H54 (cell line): ENCODE data around the gene YY1.
"Not testable (repeated sequence)": the region's sequence is repeated elsewhere in the genome, so short reads cannot be mapped to it uniquely, and the experiment has no call there.

ENCODE experiments used
- DNase-seq: peaks from one replicate; pipeline ENCODE4 v3.0.0; 2011; ENCODE audit warnings: low spot score, mixed read lengths; ENCODE audit not compliant: insufficient read length
- FAIRE-seq: peaks from 3 replicates; lab custom pipeline; 2011; peaks lifted over from hg19 to GRCh38; lab: Jason Lieb, UNC
- POLR2A ChIP-seq: IDR thresholded peaks from 2 replicates; pipeline ENCODE4 v1.6.1; 2011; ENCODE audit warnings: low read depth, mild to moderate bottlenecking, low read length

The YY1 gene

DNA sequence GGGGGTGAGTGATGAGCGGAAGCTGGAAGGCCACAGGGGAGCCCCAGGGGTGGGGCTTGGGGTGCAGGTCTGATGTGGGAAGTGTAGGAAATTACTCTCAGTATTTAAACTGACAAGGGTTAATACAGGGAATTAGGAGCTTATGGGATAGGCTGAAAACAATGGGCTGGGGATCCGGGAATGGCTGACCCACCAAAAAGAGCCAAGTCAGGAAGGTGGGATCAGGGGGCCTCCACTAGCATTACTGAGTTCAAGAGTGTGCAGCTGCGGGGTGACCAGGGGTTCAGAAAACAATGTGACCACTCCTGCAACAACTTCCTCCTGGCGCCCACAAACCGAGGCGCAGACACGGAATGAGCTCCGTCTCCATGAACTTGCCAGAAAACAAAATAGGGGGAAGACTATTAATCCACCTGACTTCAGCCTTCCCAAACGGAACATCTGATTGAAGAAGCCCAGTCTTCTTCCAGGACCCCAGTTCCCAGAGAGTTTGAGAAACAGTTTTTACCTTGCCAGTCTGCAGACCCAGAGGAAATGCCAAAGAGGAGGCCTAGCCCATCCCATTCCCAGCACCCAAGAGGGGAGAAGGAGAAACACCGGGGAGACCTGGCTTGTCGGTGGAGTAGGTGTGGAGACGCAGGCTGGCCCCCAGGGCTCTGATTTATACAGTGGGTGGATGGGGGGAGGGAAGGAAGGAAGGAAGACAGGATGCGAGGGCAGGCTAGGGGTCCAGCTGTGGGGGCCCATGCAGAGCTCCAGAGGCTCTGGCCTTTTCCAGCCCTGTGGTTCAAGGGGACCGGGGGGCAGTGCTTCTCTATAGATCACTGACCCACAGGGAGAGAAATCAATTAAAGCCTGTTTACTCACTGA lies 16.5 kb upstream of the YY1 start:
- no peak for TF ChIP-seq POLR2A
- DNase-seq = no peak
- FAIRE-seq = no peak

DNA sequence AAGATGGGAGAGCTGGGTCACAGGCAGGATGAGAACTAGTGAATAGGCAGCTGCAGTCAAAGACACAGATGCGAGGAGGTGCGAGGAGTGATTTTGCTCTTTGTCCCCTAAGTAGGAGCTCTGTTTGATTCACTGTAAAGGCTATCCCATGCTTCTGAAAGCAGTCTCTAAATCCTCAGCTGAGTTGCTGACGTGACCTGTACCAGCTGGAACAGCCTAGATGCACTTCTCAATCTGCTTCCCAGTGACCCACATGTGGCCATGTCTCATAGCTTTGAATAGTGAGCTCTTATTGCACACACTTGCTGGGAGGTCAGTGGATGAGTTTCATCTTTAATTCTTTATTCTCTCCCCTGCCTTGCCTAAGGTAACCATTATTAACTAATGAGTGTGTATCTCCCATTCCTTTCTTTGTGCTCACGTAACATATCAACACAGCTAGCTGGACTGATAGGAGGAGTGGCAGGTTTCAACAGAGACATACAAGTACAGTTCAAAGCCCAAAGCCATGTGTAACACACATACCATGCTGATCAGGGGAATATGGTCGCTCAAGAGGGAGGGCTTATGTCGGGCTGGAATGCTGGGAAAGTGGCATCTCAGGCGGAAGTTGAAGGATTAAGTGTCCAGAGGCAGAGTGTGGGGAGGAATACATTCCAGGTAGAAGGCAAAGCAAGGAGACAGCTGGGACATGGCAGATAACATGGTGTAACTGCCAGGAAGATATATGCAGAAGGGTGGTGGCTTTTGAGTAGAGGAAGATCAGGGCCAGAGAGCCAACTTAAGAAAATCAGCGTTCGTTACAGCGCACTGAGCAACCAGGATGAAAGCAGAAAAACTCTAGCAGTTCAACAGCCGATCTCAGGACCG lies 15.4 kb upstream of the YY1 start:
- no peak for FAIRE-seq
- TF ChIP-seq POLR2A = no peak
- no peak for DNase-seq

DNA sequence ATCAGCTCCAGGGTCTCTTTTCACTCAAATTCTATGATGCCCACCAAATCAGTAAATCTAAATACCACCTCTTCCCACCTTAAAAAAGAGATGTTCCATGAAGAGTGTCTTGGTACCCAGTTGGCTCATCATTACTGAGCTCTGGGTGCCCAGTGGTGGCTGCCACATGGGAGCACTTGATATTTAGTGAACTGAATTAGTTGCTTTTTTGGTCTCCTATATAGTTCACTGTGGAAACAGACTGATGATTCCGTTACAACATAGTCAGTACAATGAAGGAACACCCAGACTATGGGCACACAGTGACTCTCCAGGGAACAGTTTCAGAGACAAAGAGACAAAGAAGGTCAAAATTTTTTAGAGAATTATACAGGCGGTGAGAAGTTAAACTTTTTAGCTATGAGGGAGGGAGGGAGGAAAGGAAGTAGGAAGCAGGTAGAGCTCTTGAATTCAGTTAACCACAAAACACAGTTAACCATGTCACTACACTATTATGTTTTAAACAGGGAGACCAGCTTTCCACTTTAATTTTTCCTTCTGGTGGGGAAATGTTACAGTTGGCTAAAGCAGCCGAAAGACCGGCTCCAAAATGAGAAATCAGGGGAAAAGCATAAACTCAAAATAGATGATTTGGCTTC lies 14.6 kb upstream of the YY1 start:
- no peak for FAIRE-seq
- DNase-seq = no peak
- TF ChIP-seq POLR2A = no peak

DNA sequence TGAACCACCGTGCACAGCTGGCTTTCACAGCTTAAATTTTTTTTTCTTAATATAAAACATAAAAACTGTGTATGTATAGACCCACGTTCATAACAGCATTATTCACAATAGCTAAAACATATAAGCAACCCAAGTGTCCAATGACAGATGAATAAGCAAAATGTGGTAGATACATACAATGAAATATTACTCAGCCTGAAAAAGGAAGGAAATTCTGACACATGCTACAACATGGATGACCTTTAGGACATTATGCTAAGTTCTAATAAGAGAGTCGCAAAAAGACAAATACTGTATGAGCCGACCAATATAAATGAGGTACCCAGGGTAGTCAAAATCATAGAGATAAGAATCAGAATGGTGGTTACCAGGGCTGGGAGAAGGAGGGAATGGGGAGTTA lies 13.8 kb upstream of the YY1 start:
- DNase-seq = no peak
- FAIRE-seq = no peak
- TF ChIP-seq POLR2A = no peak

DNA sequence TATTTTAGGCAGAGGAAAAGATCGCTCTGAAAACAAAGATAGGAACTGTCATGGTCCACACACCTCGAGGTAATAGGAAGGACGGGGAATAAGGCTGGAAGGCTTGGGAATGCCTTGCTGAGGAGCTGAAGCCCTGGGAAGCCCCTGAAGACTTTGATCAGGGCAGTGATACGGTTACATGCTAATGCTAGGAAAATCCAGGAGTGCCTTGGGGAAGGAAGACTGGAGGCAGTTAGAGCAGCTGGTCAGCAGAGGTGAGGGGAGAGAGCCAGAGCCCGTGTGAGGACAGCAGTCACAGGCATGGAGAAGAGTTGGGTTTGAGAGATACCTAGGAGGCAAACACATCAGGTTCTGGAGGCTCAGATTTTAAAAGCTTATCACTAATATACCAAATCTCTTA lies 8.6 kb upstream of the YY1 start:
- DNase-seq (no peak), FAIRE-seq (no peak)
- no peak for TF ChIP-seq POLR2A

DNA sequence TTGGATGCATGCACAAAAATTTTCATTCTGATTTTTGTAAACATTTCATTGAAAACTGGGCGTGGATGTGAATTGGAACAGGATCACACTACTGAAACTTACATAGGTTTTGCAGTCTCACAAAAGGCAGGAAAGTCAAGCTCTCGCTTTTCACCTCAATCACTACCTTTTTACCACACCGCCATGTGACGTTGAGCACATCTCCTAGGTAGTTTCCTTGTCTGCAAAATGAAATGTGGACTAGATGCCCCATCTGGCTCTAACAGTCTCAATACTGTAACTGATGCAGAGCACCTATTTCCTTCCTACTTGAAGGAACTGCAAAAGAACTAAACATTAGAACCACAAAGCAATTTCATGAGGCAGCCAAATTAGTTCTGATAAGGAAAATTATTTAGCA lies 4.4 kb upstream of the YY1 start:
- no peak for FAIRE-seq
- DNase-seq = no peak
- no peak for TF ChIP-seq POLR2A

DNA sequence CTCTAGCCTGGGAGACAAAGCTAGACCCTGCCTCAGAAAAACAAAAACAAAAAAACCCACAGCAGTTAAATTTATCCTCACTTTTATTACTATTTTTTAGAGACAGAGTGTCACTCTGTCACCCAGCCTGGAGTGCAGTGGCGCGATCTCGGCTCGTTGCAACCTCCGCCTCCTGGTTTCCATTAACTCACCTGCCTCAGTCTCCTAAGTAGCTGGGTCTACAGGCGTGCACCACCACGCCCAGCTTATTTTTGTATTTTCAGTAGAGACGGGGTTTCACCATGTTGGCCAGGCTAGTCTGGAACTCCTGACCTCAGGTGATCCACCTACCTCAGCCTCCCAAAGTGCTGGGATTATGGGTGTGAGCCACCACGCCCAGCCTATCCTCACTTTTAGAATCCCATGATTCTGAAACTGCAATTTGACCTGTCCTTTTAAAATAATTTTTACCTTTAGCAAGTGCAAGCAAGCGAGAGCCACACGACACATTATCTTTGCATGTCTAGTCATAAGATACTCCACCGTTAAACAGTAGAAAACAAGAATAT lies 2.6 kb upstream of the YY1 start:
- DNase-seq, FAIRE-seq: not testable (repeated sequence)

DNA sequence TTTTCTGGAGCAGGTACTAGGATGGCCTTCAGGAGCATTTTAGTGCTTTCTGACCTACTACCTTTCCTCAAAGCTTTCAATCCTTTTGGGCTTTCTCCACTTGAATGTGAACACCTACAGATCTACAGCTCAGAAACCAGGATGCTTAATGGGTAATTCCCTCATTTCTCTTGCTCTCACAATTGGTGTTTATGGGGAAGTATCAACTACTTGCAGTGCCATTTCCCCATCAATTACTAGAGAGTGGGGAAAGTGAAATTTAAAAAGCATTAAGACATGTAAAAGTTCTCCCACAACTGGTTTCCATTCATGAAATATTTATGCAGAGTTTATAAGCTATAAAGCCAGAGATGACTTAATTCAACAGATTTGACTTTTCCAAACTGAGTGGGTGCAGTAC lies 2.1 kb upstream of the YY1 start:
- FAIRE-seq (peak; percentile 76), DNase-seq (no peak)
- TF ChIP-seq POLR2A = no peak

DNA sequence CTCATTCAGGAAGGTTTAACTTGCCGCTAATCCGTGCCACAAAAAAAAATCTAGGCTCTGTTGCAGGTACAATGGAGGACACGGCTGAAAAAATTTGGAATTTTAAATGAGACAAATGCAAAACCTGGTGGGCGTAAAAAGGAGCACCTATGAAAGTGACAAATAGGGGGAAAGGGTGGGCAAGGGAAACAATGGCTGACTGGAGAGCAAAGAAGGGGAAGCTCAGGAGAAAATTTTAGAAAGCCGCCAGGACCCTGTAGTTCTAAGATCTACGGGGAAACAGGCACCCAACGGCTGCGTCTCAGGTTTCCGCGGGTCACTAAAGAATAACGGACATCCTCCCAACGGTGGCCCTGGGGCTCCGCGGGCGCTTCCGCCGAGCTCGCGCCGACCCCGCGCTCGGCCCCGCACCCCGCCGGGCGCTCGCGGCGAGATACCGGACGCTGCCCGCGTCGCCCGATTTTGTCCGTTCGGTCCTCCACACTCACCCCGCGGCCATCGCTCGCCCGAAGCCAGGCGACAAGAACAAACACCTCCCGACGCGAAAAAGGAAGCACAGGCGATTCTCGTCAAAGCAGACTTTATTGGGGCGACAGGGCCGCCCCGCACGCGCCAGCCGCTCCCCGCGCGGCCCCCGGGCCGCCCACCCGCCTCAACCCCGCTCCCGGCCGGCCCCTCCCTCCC lies 1.1 kb upstream of the YY1 start:
- DNase-seq (peak; percentile 41), FAIRE-seq (no peak)
- no peak for TF ChIP-seq POLR2A

DNA sequence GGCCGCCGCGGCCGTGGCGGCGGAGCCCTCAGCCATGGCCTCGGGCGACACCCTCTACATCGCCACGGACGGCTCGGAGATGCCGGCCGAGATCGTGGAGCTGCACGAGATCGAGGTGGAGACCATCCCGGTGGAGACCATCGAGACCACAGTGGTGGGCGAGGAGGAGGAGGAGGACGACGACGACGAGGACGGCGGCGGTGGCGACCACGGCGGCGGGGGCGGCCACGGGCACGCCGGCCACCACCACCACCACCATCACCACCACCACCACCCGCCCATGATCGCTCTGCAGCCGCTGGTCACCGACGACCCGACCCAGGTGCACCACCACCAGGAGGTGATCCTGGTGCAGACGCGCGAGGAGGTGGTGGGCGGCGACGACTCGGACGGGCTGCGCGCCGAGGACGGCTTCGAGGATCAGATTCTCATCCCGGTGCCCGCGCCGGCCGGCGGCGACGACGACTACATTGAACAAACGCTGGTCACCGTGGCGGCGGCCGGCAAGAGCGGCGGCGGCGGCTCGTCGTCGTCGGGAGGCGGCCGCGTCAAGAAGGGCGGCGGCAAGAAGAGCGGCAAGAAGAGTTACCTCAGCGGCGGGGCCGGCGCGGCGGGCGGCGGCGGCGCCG lies 381 bp downstream of the YY1 start:
- DNase-seq (no peak), FAIRE-seq (no peak)
- no peak for TF ChIP-seq POLR2A

DNA sequence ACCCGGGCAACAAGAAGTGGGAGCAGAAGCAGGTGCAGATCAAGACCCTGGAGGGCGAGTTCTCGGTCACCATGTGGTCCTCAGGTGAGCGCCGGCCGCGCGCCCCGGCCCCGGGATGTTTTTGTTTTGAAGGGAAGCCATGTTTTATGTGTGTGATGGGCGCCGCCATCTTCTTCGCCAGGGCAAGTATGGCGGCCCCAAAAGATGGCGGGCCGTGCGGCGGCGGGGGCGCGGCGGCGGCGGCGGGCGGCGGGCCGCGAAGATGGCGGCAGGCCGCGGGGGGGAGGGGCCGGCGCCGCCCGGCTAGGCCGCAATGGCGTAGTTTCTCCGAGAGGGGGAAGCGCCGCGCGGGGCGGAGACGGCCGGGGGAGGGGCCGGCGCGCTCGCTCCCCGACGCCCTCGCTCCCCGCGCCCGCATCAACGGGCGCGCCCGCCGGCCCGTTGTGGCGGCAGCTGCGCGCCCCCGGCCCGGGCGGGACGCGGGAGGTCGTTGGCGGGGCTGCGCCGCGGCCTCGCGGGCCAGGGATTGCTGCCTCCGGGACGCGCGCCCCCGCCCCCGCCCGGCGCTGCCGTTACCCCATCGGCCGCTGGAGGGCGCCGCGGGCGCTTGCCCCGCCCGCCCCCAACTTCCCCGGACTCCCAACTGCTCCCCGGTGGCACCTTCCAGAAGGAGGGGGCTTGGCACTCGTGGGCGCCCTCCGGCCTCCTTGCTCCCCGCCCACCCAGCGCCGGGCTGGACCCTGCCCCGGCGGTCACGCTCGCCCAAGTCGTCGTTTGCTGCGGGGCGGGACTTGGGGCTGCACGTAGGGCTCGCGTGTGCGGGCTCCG lies 1.1 kb downstream of the YY1 start:
- FAIRE-seq = no peak
- DNase-seq = peak; percentile 68
- no peak for TF ChIP-seq POLR2A

DNA sequence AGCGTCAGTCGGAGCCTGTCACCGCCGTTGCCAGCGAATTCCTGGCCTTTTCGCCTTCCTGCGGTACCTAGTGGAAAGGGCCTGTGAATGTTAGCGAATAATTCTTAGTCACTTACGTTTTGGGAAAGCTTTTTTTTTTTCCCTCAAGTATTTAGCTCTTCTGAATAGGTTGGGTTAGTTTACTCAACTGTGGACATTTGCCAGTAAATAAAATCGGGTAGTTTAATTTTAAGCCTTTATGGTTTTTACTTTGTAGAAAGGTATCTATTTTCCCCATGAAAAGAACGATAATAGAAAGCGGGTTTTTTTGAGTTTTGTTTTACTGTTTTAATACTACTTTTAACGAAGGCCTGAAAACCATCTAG lies 1.7 kb downstream of the YY1 start:
- peak; percentile 29; the same call in 1 of the 2 replicates for TF ChIP-seq POLR2A
- FAIRE-seq (no peak), DNase-seq (no peak)
